ENCODE measurements around the gene SSTR4.

The SSTR4 gene

GRCh38 chr20:23031346-23031745 is 3.8 kb upstream of the SSTR4 start:
- DNase-seq (ENCODE audit: extremely low read depth, low read depth) = no peak
- no peak overlapping the region for H3K4me3 ChIP-seq (replicated peaks; ENCODE audit: low read depth, low read length)
- TF ChIP-seq, protein P1, sequence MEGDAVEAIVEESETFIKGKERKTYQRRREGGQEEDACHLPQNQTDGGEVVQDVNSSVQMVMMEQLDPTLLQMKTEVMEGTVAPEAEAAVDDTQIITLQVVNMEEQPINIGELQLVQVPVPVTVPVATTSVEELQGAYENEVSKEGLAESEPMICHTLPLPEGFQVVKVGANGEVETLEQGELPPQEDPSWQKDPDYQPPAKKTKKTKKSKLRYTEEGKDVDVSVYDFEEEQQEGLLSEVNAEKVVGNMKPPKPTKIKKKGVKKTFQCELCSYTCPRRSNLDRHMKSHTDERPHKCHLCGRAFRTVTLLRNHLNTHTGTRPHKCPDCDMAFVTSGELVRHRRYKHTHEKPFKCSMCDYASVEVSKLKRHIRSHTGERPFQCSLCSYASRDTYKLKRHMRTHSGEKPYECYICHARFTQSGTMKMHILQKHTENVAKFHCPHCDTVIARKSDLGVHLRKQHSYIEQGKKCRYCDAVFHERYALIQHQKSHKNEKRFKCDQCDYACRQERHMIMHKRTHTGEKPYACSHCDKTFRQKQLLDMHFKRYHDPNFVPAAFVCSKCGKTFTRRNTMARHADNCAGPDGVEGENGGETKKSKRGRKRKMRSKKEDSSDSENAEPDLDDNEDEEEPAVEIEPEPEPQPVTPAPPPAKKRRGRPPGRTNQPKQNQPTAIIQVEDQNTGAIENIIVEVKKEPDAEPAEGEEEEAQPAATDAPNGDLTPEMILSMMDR (IDR thresholded peaks at IDR 0.05; ENCODE audit: low read depth, low read length, missing control alignments) = no peak

DNA sequence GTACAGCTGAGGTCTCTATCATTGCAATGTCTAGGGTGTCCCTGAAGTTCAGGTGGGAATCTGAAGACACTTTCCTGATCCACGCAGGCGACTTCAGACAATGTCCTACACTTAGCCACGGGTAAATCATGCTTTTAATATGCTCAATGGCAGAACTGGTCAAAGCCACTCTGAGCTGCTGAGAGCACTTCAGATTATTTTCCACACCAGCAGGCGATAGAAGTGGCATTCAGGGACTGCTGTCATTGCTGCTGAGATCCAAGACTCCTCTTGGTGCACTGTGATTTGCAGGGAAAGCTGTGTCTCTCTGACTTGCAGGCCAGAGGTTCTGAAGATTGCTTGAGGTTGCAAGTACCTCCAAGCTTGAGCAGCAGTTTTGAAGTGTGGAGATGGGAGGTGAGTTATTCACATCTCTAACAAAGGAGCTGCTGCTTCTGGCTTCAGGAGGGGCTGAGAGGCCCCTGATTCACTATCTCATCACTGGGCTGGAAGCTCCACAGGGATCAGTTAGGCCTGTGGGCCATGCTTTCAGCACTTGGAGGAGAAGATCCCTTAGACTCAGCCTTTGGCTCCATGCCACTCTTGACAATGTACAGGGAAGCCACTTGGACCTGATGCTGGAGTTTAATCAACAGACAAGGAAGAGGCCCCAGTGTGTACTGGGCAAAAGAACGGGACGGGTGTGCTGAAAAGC is 2.9 kb upstream of the SSTR4 start:
- TF ChIP-seq, protein P1 (IDR thresholded peaks at IDR 0.05; ENCODE audit: low read depth, low read length, missing control alignments) = no peak

DNA sequence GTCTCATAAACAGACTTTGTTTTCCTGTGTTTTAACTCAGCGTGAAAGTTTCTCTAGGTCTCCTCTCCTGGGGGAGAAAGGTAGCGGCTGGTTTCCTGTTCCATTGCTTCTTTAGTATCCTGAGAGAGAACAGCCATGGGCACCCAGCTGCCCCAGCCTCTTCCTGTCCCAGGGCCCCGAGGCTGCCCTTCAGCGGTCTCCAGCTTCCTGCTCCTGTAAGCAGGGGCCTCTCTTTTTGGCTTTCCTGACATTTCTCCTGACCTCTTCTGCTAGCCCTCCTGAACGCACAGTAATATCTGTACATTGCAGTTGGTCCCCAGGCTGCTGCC is 2.4 kb upstream of the SSTR4 start:
- TF ChIP-seq, protein P1 (IDR thresholded peaks at IDR 0.05; ENCODE audit: low read depth, low read length, missing control alignments) = no peak
- no peak for DNase-seq (ENCODE audit: extremely low read depth, low read depth)

More for the DNA sequence above, 2.9 kb upstream of the SSTR4 start:
- no peak overlapping the region for H3K4me3 ChIP-seq (replicated peaks; ENCODE audit: low read depth, low read length)
- no peak for DNase-seq (ENCODE audit: extremely low read depth, low read depth)

DNA sequence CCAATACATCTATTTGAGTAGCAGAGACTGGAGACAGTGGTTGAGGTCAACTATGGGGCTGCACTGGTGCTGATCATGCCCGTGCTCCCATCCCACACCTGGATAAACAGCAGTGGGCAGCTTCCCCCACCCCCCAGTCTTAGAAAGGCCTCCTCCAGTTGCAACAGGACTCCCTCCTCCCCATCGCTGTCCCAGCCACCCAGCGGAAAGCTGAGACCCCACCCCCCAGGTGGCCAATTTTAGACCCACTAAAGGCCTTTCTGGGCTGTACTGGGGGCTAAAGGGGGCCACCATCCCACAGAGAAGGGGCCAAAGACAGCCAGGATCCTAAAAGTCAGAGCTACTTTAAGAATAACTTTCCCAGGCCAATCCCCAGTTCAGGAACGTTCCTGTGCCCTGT is 1.2 kb upstream of the SSTR4 start:
- TF ChIP-seq, protein P1 (IDR thresholded peaks at IDR 0.05; ENCODE audit: low read depth, low read length, missing control alignments) = no peak
- DNase-seq (ENCODE audit: extremely low read depth, low read depth) = no peak
- no peak overlapping the region for H3K4me3 ChIP-seq (replicated peaks; ENCODE audit: low read depth, low read length)

More for the DNA sequence above, 2.4 kb upstream of the SSTR4 start:
- no peak overlapping the region for H3K4me3 ChIP-seq (replicated peaks; ENCODE audit: low read depth, low read length)

DNA sequence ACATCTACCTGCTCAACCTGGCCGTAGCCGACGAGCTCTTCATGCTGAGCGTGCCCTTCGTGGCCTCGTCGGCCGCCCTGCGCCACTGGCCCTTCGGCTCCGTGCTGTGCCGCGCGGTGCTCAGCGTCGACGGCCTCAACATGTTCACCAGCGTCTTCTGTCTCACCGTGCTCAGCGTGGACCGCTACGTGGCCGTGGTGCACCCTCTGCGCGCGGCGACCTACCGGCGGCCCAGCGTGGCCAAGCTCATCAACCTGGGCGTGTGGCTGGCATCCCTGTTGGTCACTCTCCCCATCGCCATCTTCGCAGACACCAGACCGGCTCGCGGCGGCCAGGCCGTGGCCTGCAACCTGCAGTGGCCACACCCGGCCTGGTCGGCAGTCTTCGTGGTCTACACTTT is 619 bp downstream of the SSTR4 start:
- TF ChIP-seq, protein P1 (IDR thresholded peaks at IDR 0.05; ENCODE audit: low read depth, low read length, missing control alignments) = no peak
- no peak for DNase-seq (ENCODE audit: extremely low read depth, low read depth)
- H3K4me3 ChIP-seq (replicated peaks; ENCODE audit: low read depth, low read length) = no peak overlapping the region

DNA sequence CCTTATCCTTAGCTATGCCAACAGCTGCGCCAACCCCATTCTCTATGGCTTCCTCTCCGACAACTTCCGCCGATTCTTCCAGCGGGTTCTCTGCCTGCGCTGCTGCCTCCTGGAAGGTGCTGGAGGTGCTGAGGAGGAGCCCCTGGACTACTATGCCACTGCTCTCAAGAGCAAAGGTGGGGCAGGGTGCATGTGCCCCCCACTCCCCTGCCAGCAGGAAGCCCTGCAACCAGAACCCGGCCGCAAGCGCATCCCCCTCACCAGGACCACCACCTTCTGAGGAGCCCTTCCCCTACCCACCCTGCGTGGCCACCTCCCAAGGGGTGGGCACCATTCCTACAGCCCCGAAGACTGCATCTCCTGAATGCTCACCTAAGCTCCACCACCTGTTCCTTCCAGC is 1.3 kb downstream of the SSTR4 start:
- TF ChIP-seq, protein P1 (IDR thresholded peaks at IDR 0.05; ENCODE audit: low read depth, low read length, missing control alignments) = no peak
- DNase-seq (ENCODE audit: extremely low read depth, low read depth) = no peak
- no peak overlapping the region for H3K4me3 ChIP-seq (replicated peaks; ENCODE audit: low read depth, low read length)

DNA sequence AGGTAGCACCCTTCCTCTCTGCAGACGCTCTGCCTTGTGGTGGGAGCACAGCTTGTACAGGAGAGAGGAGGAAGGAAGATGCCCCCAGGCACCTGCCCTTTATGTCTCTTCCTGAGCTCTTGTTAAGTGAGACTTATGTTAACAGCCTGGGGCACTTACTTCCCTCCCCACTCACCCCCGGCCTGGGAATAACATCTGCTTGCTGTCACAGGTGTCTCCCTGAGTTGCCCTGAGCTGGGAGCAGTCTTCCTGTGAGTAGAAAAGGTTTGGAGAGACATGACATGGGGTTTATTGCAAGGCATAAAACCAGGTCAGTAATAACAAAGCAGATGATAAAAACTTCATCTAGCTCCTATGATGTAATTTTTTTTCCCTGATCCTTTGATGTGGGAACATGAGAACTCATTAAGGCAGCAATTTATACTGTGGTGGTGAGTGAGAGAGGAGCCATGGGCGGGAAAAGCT is 1.9 kb downstream of the SSTR4 start:
- TF ChIP-seq, protein P1 (IDR thresholded peaks at IDR 0.05; ENCODE audit: low read depth, low read length, missing control alignments) = no peak
- DNase-seq (ENCODE audit: extremely low read depth, low read depth) = no peak
- H3K4me3 ChIP-seq (replicated peaks; ENCODE audit: low read depth, low read length) = no peak overlapping the region

Data from HFF-Myc (cell line).